ENCODE measurements around the gene TWNK.

The TWNK gene

GRCh38 chr10:100986952-100987684 lies at the start of gene TWNK, which contains the start of gene MRPL43:
Gene TWNK (plus strand): TSS chr10:100987543. CDS start chr10:100988211, 668 bp downstream.
Gene MRPL43 (minus strand): TSS chr10:100987497. CDS start chr10:100987443, 54 bp downstream.
- DNase-seq, result peak; percentile 69 to 71

GRCh38 chr10:100939763-100940344 lies 47.5 kb upstream of the TWNK start:
- DNase-seq, result no peak

GRCh38 chr10:100942229-100942628 lies 45.1 kb upstream of the TWNK start:
- DNase-seq, result no peak

- DNase-seq, result no peak
These were observed 43.8 kb upstream of the TWNK start for GRCh38 chr10:100943508-100943907.

- no peak for DNase-seq
These were observed 41.6 kb upstream of the TWNK start for GRCh38 chr10:100945754-100946153.

GRCh38 chr10:100948916-100949315 lies 38.4 kb upstream of the TWNK start:
- DNase-seq, result no peak

GRCh38 chr10:100960251-100960650 lies 27.1 kb upstream of the TWNK start:
- no peak for DNase-seq

GRCh38 chr10:100962351-100963080 lies 24.8 kb upstream of the TWNK start:
- DNase-seq, result no peak

- DNase-seq, result no peak
These were observed 23.5 kb upstream of the TWNK start for GRCh38 chr10:100963826-100964225.

GRCh38 chr10:100965820-100966219 lies 21.5 kb upstream of the TWNK start:
- DNase-seq, result no peak

GRCh38 chr10:100966887-100967286 lies 20.5 kb upstream of the TWNK start:
- no peak for DNase-seq

- DNase-seq, result no peak
These were observed 20.0 kb upstream of the TWNK start for GRCh38 chr10:100967332-100967731.

- no peak for DNase-seq
These were observed 19.1 kb upstream of the TWNK start for GRCh38 chr10:100968062-100968736.

- DNase-seq, result no peak
These were observed 18.5 kb upstream of the TWNK start for GRCh38 chr10:100968863-100969186.

GRCh38 chr10:100969187-100970075 lies 17.9 kb upstream of the TWNK start, which contains the start of gene SEMA4G:
Gene SEMA4G (plus strand): TSS chr10:100969504. CDS start chr10:100972913, 3,409 bp downstream.
- DNase-seq, result peak in 1 of 2 experiments; percentile 10

GRCh38 chr10:100970076-100970913 lies 17.0 kb upstream of the TWNK start:
- DNase-seq, result no peak

GRCh38 chr10:100970914-100971811 lies 16.2 kb upstream of the TWNK start:
- DNase-seq, result no peak

- no peak for DNase-seq
These were observed 15.0 kb upstream of the TWNK start for GRCh38 chr10:100972115-100972903.

GRCh38 chr10:100972904-100973535 lies 14.3 kb upstream of the TWNK start:
- DNase-seq, result no peak

Data from AML-193 (cell line).